Stomach (tissue), 4 donors: Measurements from ENCODE around the gene TOB2.
A peak's percentile ranks its signal among the peaks of the same experiment; 100 is the strongest.

Experiments
- CTCF ChIP-seq, 7 experiments: fragments of 450-650 bp in 4 of 7; fragments of 200-600 bp in 3 of 7; sonication (generic) in 3 of 7; IDR thresholded peaks; one replicate each; pipeline ENCODE4 v1.5.1; 2016 to 2019; ENCODE audit warnings: antibody characterized with exemption in 7 of 7, control low read depth in 2 of 7, mild to moderate bottlenecking in 1 of 7
- POLR2AphosphoS5 ChIP-seq, 3 donors: sonication (generic); formaldehyde crosslinking; IDR thresholded peaks; one replicate each; pipeline ENCODE4 v1.6.1; 2016; ENCODE audit warnings: antibody characterized with exemption in 3 of 3

- TF ChIP-seq POLR2AphosphoS5 (IDR thresholded peaks at IDR 0.05) (peak; percentile 100), CTCF (IDR thresholded peaks at IDR 0.05) (no peak)
Observed at GRCh38 chr22:41446639-41447434, at the start of gene TOB2.
